T-helper 17 cell (primary cell): ENCODE measurements around the gene SCN4B. TPM values are rescaled to one million over a fixed set of nuclear protein-coding genes. Genes with fewer than 3 reads are reported as not detected.

Experiments used
- ATAC-seq: fragments of 150-1000 bp; cut with Tn5 transposase; 2 replicates; pipeline ENCODE4 v1.10.0; 2021; ENCODE audit warnings: mild to moderate bottlenecking, moderate library complexity
- DNase-seq, 3 donors: peaks; one replicate each; pipeline versions ENCODE4 v3.0.0 to v3.0.0-alpha.2; 2020 to 2021
- H3K9me3 ChIP-seq: one replicate; pipeline ENCODE4 v1.7.0; 2013; ENCODE audit warnings: low read length, mild to moderate bottlenecking; ENCODE audit not compliant: control insufficient read depth, poor library complexity, severe bottlenecking
- H3K27ac Mint-ChIP-seq: one replicate; pipeline ENCODE4 v1.8.0; 2022; ENCODE audit warnings: mild to moderate bottlenecking, moderate library complexity, mixed read lengths
- H3K27me3 Mint-ChIP-seq: one replicate; pipeline ENCODE4 v1.8.0; 2022; ENCODE audit warnings: mixed read lengths
- H3K36me3 Mint-ChIP-seq: one replicate; pipeline ENCODE4 v1.8.0; 2022; ENCODE audit warnings: low read depth, mixed read lengths
- H3K4me1 Mint-ChIP-seq: one replicate; pipeline ENCODE4 v1.8.0; 2022; ENCODE audit warnings: mild to moderate bottlenecking, mixed read lengths
- H3K4me3 Mint-ChIP-seq: one replicate; pipeline ENCODE4 v1.8.0; 2022; ENCODE audit warnings: mild to moderate bottlenecking, moderate library complexity, mixed read lengths
- total RNA-seq, 4 donors: library from RNA in 2 of 4; stranded (reverse) in 2 of 4; gene quantifications; one replicate each; pipeline ENCODE4 v1.2.3 and lab custom pipeline; 2022 to 2026

Gene SCN4B
- total RNA-seq, 2 donors from 2014 or later, result not detected

DNA sequence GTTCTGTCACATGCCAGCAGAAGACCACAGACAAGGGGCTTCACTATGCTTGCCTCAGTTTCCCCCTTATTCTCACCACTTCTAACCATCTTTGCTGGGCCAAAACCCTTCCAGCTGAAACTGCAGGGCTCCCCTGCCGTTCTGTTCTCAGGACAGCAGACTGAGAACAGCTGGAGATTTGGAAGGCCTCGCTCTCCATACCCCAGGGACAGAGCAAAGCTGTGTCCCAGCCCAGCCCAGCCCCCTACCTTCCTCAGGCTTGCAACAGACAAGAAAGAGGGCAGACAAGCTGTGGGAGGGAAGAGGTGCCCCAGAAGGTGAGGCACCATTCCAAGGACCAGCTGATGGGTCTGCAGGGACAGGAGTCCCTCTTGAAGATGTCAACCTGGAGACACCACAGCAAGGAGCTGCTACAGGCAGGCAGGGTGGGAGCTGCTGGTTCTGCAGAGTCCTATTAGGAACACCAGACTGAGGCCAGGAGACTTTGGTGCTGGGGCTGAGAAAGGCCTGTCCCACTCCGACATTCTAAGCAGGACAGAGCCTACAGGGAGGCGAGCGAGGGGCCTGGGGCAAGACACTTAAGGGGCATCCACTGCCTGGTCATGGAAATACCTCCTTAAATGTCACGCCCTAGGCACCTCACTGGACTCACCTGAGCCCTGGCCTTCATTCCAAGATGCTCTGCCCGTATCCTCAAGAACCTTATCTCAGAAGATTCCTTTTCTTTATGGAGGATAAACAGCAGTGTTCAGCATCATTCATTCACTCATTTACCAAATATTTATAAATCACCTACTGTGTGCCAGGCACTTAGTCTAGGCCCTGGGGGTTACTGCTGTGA is 16.9 kb upstream of the SCN4B start:
- H3K27me3 Mint-ChIP-seq, result peaks cover 26% of the 10 kb centered on the region
- H3K4me3 Mint-ChIP-seq, result no peak overlapping the region
- H3K9me3 ChIP-seq, result no peaks in the 10 kb centered on the region
- no peak for DNase-seq
- no peak for ATAC-seq
- H3K4me1 Mint-ChIP-seq, result peaks cover 8% of the 10 kb centered on the region
- no peak overlapping the region for H3K27ac Mint-ChIP-seq
- H3K36me3 Mint-ChIP-seq, result no peaks in the 10 kb centered on the region

DNA sequence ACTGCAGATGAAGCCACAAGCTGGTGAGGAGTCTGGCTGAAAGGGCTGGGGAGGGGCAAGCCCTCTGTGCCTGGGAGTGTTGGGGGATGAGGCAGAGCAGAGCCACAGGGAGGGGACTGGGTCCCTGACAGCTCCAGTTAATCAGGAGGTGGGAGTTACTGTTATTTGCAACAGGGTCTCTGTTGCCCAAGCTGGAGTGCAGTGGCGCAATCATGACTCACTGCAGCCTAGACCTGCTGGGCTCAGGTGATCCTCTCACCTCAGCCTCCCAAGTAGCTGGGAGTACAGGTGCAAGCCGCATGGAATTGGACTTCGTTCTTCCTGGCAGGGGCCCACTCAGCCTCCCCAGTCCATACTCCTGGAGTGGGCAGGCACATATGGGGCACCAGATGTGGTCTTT is 16.1 kb upstream of the SCN4B start:
- no peak overlapping the region for H3K4me3 Mint-ChIP-seq
- H3K9me3 ChIP-seq, result no peaks in the 10 kb centered on the region
- ATAC-seq, result no peak
- H3K4me1 Mint-ChIP-seq, result peaks cover 8% of the 10 kb centered on the region
- H3K27me3 Mint-ChIP-seq, result peaks cover 30% of the 10 kb centered on the region
- no peaks in the 10 kb centered on the region for H3K36me3 Mint-ChIP-seq
- no peak overlapping the region for H3K27ac Mint-ChIP-seq
- DNase-seq, result no peak

DNA sequence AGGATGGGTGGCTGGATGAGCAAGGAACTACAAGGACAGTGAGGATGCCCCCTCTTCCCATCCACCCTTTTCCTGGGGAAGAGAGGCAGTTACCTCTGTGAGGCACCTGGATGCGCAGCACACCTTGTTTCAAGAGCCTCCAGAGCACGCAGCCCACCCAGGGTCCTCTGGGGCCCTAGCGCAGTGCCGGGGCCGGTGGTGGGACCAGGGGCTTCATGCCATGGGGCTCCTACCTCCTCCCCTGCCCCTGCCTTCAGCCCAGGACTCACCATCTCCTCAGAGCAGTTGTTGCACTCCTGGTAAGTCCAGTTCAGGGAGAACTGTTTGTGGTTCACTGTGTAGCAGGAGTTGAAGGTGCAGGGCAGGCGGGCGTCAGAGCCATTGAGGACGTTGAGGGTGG is 15.7 kb upstream of the SCN4B start:
- H3K9me3 ChIP-seq, result no peaks in the 10 kb centered on the region
- Mint-ChIP-seq H3K4me3 (no peak overlapping the region), H3K27ac (no peak overlapping the region), H3K4me1 (peaks cover 8% of the 10 kb centered on the region), H3K27me3 (peaks cover 35% of the 10 kb centered on the region), H3K36me3 (no peaks in the 10 kb centered on the region)
- ATAC-seq, result no peak
- DNase-seq, result no peak

DNA sequence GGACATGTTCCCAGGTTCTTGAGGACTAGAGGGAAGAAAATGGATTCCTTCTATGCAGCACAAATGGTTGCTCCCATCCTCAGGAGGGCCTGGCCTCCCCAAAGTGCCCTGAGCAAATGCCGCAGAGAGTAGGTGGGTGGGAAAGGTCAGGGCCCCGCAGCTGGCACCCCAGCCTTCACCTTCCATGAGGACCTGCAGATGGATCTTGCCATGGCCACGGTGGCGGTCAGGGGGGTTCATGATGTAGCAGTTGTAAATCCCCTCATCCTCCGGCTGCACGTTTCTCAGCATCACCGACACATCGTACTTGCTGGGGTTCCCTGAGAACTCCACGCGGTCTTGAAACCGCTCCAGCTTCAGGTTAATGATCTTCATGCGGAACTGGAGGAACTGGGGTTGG is 15.3 kb upstream of the SCN4B start:
- H3K9me3 ChIP-seq, result no peaks in the 10 kb centered on the region
- H3K36me3 Mint-ChIP-seq, result no peaks in the 10 kb centered on the region
- no peak for DNase-seq
- peaks cover 37% of the 10 kb centered on the region for H3K27me3 Mint-ChIP-seq
- peaks cover 8% of the 10 kb centered on the region for H3K4me1 Mint-ChIP-seq
- no peak for ATAC-seq
- no peak overlapping the region for H3K27ac Mint-ChIP-seq
- H3K4me3 Mint-ChIP-seq, result no peak overlapping the region

DNA sequence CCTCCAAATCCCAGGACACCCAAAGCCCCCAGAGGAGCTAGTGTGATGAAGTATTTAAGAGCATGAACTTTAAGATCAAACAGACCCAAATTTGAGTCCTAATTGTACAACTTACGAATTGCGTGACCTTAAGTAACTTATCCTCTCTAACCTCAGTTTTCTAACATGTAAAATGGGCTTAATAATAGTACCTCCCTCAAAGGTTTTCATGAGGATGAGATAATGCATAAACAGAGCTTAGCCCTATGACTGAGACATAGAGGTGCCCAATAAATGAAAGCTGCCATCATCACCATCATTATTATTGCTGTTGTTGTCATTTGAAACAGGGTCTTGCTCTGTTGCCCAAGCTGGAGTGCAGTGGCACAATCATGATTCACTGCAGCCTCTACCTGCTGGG is 14.6 kb upstream of the SCN4B start:
- Mint-ChIP-seq H3K27ac (no peak overlapping the region), H3K4me3 (no peak overlapping the region), H3K4me1 (peaks cover 8% of the 10 kb centered on the region), H3K27me3 (peaks cover 37% of the 10 kb centered on the region), H3K36me3 (no peaks in the 10 kb centered on the region)
- ATAC-seq, result no peak
- DNase-seq, result no peak
- H3K9me3 ChIP-seq, result no peaks in the 10 kb centered on the region

DNA sequence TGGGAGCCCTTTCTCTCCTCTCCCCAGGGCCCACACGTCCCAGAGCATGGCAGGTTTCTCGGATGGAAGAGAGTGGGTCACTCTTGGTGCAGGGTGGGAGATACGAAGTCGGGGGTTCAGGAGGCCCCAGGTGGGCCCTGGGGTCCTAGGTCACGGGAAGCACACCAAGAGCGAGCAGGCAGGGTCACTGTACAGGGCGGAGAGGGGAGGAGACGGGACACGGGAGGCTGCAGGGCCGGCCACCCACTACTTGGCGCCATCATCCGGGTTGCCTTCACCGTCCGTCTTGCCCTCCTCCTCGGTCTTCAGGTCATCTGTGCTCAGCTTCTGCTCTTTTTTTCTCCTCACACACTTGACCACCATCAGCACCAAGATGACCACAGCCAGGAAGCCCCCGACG is 14.0 kb upstream of the SCN4B start:
- DNase-seq (no peak), ATAC-seq (no peak)
- Mint-ChIP-seq H3K4me1 (peaks cover 7% of the 10 kb centered on the region), H3K27ac (no peak overlapping the region), H3K36me3 (no peaks in the 10 kb centered on the region), H3K27me3 (peaks cover 42% of the 10 kb centered on the region), H3K4me3 (no peak overlapping the region)
- no peaks in the 10 kb centered on the region for H3K9me3 ChIP-seq

DNA sequence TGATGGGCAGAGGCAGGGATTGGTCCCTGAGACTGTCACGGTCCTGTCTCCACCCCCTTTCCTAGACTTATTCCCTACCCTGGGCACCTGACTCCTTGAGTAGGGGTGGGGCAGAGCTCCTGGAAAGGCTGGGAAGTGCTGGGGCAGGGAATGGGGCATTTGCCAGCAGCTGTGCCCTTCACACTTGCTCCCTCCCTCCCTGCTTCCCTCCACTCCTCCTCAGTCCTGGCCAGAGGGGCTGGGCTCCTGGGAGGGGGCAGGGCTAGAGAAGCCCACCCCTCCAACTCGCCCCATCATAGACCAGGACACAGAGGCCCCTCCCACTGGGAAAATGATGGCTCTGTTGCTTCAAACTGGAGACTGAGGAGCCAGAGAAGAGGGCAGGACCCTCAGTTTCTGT is 12.3 kb upstream of the SCN4B start:
- H3K4me3 Mint-ChIP-seq, result no peak overlapping the region
- H3K9me3 ChIP-seq, result no peaks in the 10 kb centered on the region
- DNase-seq, result no peak
- H3K27ac Mint-ChIP-seq, result no peak overlapping the region
- no peak for ATAC-seq
- H3K27me3 Mint-ChIP-seq, result peaks cover 42% of the 10 kb centered on the region
- peaks cover 2% of the 10 kb centered on the region for H3K4me1 Mint-ChIP-seq
- no peaks in the 10 kb centered on the region for H3K36me3 Mint-ChIP-seq

DNA sequence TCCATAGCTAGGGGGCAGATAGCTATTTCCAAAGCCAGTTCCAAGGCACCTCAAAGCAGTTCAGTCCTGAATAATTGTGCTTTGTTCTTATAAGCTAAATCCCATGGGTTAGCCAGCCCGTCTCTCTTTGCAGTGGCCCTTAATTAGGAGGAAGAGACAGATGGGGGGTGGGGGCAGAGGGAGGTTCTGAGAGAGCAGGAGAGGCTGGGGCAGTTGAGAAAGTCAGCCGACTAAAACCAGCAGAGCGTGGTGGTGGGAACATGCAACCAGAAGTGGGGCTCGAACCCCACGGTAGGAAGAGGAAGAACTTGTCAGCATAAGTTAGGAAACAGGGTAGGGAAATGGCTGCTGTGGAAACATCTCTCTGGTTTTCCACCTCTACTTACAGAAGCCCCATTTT is 10.9 kb upstream of the SCN4B start:
- Mint-ChIP-seq H3K27ac (no peak overlapping the region), H3K4me1 (peaks cover under 1% of the 10 kb centered on the region), H3K27me3 (peaks cover 47% of the 10 kb centered on the region), H3K36me3 (no peaks in the 10 kb centered on the region), H3K4me3 (no peak overlapping the region)
- ATAC-seq (no peak), DNase-seq (no peak)
- H3K9me3 ChIP-seq, result no peaks in the 10 kb centered on the region

DNA sequence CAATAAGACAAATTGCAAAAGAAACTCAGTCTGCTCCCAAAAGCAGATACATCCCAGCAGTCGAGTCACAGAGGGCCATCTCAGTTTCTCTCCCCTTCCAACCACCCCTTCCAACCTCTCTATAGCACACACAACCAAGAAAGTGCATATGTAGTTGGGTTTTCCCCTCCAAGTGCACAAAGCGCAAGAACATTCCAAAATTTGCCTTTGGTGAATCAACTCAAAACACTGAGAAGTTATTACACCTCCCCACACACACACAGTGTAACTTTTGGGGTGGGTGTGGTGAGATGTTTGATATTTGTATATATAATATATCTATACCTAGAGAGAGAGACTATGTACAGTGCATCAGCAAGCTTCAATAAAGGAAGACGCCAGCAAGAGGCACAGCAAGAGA is 10.2 kb upstream of the SCN4B start:
- no peaks in the 10 kb centered on the region for H3K36me3 Mint-ChIP-seq
- DNase-seq (no peak), ATAC-seq (no peak)
- no peak overlapping the region for H3K4me3 Mint-ChIP-seq
- H3K27ac Mint-ChIP-seq, result no peak overlapping the region
- H3K27me3 Mint-ChIP-seq, result peaks cover 50% of the 10 kb centered on the region
- no peaks in the 10 kb centered on the region for H3K9me3 ChIP-seq
- H3K4me1 Mint-ChIP-seq, result peaks cover under 1% of the 10 kb centered on the region

DNA sequence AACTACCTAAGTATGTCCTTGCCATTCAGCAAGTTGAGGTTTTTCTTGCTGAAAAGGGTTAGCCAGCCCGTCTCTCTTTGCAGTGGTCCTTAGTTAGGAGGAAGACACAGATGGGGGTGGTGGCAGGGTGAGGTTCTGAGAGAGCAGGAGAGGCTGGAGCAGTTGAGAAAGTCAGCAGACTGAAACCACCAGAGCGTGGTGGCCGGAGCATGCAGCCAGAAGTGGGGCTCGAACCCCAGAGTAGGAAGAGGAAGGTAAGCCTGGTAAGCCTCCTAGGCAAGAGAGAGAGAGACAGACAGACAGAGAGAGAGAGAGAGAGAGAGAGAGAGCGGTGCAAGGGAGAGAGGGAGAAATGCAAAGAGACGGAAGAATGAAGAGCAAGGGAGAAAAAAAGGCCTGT is 9.2 kb upstream of the SCN4B start:
- ATAC-seq (no peak), DNase-seq (no peak)
- Mint-ChIP-seq H3K36me3 (no peaks in the 10 kb centered on the region), H3K4me1 (peaks cover 4% of the 10 kb centered on the region), H3K27ac (no peak overlapping the region), H3K27me3 (peaks cover 54% of the 10 kb centered on the region), H3K4me3 (no peak overlapping the region)
- no peaks in the 10 kb centered on the region for H3K9me3 ChIP-seq

DNA sequence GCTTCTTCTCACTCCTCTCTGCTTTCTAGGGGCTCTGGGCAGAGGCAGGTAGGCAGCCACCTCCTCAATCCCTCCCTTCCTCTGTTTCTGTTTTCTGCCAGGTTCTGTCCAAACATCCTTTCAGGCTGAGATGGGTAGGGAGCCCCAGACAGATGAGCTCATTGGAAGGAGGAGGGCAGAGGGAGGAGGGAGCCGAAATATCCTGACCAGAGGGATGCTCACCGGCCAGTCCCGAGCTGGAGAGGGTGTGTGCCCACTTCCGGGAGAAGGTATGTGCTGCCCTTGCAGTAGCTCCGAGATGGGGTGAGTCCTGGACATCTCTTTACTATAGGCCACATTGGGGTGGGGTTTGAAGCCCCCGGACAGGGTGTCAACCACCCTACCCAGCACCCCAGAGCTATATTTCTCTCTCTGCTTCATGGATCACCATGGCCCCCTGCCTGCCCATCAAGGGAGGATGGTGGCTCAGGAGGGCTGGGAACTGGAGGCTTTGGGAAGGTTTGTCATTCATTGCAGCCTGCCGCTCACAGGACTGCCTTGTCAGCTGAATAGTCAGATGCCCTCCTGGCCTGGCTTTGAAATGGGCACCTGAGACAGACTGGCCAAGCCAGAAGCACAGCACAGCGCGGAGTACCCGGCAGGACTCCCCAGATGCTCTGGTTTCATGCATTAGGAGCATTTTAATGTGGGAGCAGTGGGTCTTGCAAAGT is 4.7 kb upstream of the SCN4B start:
- DNase-seq (no peak), ATAC-seq (no peak)
- no peaks in the 10 kb centered on the region for H3K9me3 ChIP-seq
- Mint-ChIP-seq H3K27ac (no peak overlapping the region), H3K27me3 (peaks cover 69% of the 10 kb centered on the region), H3K4me3 (no peak overlapping the region), H3K4me1 (peaks cover 7% of the 10 kb centered on the region), H3K36me3 (no peaks in the 10 kb centered on the region)

DNA sequence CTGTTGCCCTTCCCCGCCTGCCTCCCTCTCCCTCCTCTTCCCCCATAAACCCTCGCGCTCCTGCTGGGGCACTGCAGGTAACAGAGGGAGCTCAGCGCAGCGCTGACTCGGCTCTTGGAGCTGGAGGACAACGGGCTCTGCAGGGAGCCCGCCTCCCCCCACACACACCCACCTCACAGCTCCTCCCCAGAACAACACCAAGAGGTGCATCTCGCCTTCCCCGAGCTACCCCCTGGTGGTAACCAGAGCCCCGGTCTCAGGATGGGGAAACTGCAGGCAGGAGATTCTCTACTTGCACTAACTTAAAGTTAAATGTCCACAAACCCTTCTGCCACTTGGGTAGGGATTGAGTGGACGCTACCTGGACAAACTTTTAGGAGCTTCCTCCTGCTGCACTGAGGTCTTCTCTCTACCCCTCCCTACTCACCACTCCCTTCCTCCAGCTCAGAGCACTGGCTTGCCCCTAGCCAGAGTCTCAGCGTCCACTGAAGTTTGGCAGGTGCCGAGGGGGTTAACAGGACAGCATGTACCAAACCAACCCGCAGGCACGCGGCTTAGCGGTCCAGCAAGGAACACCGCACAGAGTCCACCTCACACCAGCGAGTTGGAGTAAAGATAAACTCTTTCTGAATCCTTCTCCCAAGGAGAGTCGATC is 4.0 kb upstream of the SCN4B start:
- Mint-ChIP-seq H3K4me1 (peaks cover 7% of the 10 kb centered on the region), H3K4me3 (peak overlapping the region; percentile 55), H3K36me3 (no peaks in the 10 kb centered on the region), H3K27me3 (peaks cover 70% of the 10 kb centered on the region), H3K27ac (no peak overlapping the region)
- H3K9me3 ChIP-seq, result no peaks in the 10 kb centered on the region
- ATAC-seq, result peak; percentile 63
- DNase-seq, result no peak

DNA sequence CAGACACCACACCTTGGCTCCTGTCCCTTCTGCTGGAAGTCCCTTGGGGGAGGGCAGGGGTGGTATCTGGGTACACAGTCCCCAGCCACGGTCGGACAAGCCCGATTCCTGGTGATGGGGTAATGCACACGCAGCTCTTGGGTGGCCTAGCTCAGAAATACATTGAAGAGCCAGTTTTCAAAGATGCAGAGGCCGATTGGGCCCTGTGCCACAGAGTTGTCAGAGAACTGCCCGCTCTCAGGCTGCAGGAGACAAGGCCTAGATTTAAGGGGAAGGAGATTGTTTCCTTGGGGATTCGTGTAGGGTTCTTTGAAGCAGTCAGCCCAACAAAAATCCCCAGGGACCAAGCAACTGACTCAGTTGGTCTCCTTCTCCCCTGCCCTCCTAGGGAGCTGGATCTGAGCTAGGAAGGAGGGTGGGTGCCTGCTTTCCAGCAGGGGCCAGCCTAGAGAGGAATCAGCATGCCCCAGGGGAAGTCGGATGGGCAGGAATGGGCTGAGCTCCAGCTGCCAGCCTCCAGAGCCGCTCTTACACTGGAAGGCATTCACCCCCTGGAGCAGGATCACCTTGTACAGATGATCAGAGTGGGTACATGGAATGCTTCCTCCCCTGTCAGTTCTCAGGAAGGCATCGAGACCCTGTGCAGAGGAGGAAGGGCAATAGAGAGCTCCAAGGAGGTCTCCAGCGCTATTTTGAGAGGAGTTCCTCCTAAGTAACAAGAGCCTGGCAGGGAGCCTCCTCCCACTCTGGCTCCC is 3.3 kb upstream of the SCN4B start:
- Mint-ChIP-seq H3K27ac (no peak overlapping the region), H3K4me3 (no peak overlapping the region)
- ATAC-seq, result no peak

More for the DNA sequence above, 3.3 kb upstream of the SCN4B start:
- Mint-ChIP-seq H3K4me1 (peaks cover 7% of the 10 kb centered on the region), H3K36me3 (no peaks in the 10 kb centered on the region), H3K27me3 (peaks cover 73% of the 10 kb centered on the region)
- no peak for DNase-seq
- no peaks in the 10 kb centered on the region for H3K9me3 ChIP-seq
